NCI-H524 treated with DMSO at 0.1 percent for 48 hours (cell line): Measurements from ENCODE around the gene NANS.
"Not testable (repeated sequence)": the region's sequence is repeated elsewhere in the genome, so short reads cannot be mapped to it uniquely, and the experiment has no call there.

Source experiments
- DNase-seq: peaks from one replicate; lab custom pipeline; 2025; lab: John Stamatoyannopoulos, UW

The NANS gene

GRCh38 chr9:98039607-98040017, 16.9 kb upstream of the NANS start:
- DNase-seq, result no peak

GRCh38 chr9:98040212-98040611, 16.3 kb upstream of the NANS start:
- no peak for DNase-seq

- DNase-seq, result no peak
Observed at GRCh38 chr9:98043915-98044314, 12.6 kb upstream of the NANS start.

- no peak for DNase-seq
Observed at GRCh38 chr9:98045234-98046179, 11.0 kb upstream of the NANS start.

- DNase-seq, result no peak
Observed at GRCh38 chr9:98046180-98046543, 10.4 kb upstream of the NANS start.

- no peak for DNase-seq
Observed at GRCh38 chr9:98047002-98047401, 9.5 kb upstream of the NANS start.

- DNase-seq, result no peak
Observed at GRCh38 chr9:98049288-98050072, 7.1 kb upstream of the NANS start.

GRCh38 chr9:98050351-98050750, 6.2 kb upstream of the NANS start:
- no peak for DNase-seq

GRCh38 chr9:98054376-98054951, 2.1 kb upstream of the NANS start:
- no peak for DNase-seq

- no peak for DNase-seq
Observed at GRCh38 chr9:98057138-98057799, 737 bp downstream of the NANS start.

GRCh38 chr9:98062161-98062560, 5.6 kb downstream of the NANS start:
- DNase-seq, result no peak

- DNase-seq, result no peak
Observed at GRCh38 chr9:98064623-98065392, 8.3 kb downstream of the NANS start.

GRCh38 chr9:98066235-98066634, 9.7 kb downstream of the NANS start:
- DNase-seq, result no peak

GRCh38 chr9:98067184-98067583, 10.7 kb downstream of the NANS start:
- no peak for DNase-seq

GRCh38 chr9:98069551-98069950, 13.0 kb downstream of the NANS start:
- DNase-seq, result no peak

- no peak for DNase-seq
Observed at GRCh38 chr9:98070704-98071103, 14.2 kb downstream of the NANS start.

GRCh38 chr9:98071737-98072136, 15.2 kb downstream of the NANS start:
- DNase-seq, result no peak

- DNase-seq, result no peak
Observed at GRCh38 chr9:98074115-98074990, 17.8 kb downstream of the NANS start.

GRCh38 chr9:98075332-98075805, 18.8 kb downstream of the NANS start:
- no peak for DNase-seq

- DNase-seq, result not testable (repeated sequence)
Observed at GRCh38 chr9:98076514-98076890, 20.0 kb downstream of the NANS start.
